ENCODE results near the gene C1QTNF8.

The C1QTNF8 gene

GRCh38 chr16:1073262-1073558 is 22.8 kb downstream of the C1QTNF8 start:
- Histone ChIP-seq H3K27me3 (ENCODE audit: insufficient read depth, low read depth, severe bottlenecking) (no peaks in the 10 kb centered on the region), H3K4me3 (ENCODE audit: low read depth, low read length) (no peak overlapping the region), H3K27ac (no peak overlapping the region), H3K9me3 (ENCODE audit: severe bottlenecking) (no peaks in the 10 kb centered on the region), H3K36me3 (peaks cover 6% of the 10 kb centered on the region)
- no peak for TF ChIP-seq CTCF (IDR thresholded peaks at IDR 0.05; ENCODE audit: low read depth, low read length)
- DNase-seq: no peak

DNA sequence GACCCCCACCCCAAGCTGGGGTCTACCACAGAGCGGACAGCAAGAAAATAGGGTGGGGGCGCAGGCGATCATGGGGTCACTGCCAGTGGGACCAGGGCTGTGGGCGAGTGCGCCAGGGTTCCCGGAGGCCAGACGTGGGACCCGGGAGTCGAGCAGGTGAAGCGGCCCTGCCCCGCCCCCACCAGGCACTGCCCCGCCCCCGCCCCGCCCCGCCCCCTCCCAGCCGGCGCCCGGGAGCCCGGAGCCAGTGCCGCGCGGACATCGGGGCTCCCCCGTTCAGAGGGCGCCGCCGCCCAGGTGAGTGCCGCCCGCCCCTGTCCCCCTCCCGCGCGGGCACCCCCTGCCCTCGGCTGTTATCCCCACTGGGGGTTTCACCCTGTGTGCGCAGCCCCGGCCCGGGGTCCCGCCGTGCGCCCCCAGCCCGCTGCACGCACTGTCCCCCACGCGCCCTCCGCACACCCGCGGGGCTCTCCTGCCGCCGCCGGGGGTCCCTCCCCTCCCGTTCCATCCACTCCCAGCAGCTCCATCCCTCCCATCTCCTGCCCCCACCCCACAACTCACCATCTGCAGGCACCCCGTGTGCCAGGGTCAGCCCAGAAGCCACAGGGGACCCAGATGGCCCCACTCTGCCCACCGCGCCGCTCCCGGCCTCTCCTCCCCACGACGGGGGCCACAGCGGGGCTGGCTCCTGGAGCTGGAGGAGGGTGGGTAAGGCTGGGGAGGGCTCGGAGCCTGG is 23.4 kb downstream of the C1QTNF8 start, which contains the start of gene SSTR5:
Gene SSTR5 (plus strand): TSS at position 222 of the 736 bp plus-strand sequence. CDS start 6,122 bp downstream, outside the sequence.
- no peak within 1 kb of the TSS for H3K4me3 ChIP-seq (ENCODE audit: low read depth, low read length)

GRCh38 chr16:1071561-1072225 is 24.4 kb downstream of the C1QTNF8 start:
- H3K27ac ChIP-seq: no peak overlapping the region

More for the DNA sequence above, 23.4 kb downstream of the C1QTNF8 start, which contains the start of gene SSTR5:
- Histone ChIP-seq H3K9me3 (ENCODE audit: severe bottlenecking) (no peaks in the 10 kb centered on the region), H3K36me3 (peaks cover 6% of the 10 kb centered on the region), H3K27ac (no peak within 1 kb of the TSS), H3K27me3 (ENCODE audit: insufficient read depth, low read depth, severe bottlenecking) (no peaks in the 10 kb centered on the region)
- no peak for DNase-seq
- no peak for TF ChIP-seq CTCF (IDR thresholded peaks at IDR 0.05; ENCODE audit: low read depth, low read length)

DNA sequence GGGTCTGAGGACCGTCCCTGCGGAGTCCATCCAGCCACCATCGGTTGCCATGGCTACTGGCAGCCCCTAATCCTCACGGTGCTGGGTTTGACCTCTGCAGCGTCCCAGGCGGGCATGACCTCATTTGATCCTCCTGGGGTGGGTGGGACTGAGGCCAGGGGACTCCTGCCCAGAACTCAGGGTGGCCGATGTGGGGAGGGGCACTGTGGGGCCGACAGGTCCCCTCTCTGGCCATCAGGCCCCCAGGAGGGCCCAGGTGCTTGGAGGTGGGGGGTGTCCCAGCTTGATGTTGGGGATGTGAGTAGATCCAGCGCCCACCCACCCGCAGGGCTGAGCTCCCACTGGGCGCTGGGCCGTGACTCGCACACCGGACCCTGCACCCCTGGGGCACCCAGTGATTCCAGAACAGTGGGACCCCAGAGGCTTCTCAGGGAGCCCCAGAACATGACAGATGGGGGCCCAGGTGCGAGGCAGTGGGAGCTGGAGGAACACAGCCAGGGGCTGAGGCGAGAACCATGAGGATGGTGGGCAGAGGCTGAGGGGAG is 25.1 kb downstream of the C1QTNF8 start:
- H3K36me3 ChIP-seq: peaks cover 4% of the 10 kb centered on the region; the same call in 1 of the 2 replicates
- H3K4me3 ChIP-seq (ENCODE audit: low read depth, low read length): no peak overlapping the region
- no peak for TF ChIP-seq CTCF (IDR thresholded peaks at IDR 0.05; ENCODE audit: low read depth, low read length)
- no peaks in the 10 kb centered on the region for H3K9me3 ChIP-seq (ENCODE audit: severe bottlenecking)
- H3K27ac ChIP-seq: no peak overlapping the region
- H3K27me3 ChIP-seq (ENCODE audit: insufficient read depth, low read depth, severe bottlenecking): no peaks in the 10 kb centered on the region
- no peak for DNase-seq

More at GRCh38 chr16:1071561-1072225, 24.4 kb downstream of the C1QTNF8 start:
- 0 out of 2 replicates have a peak, but pooled peaks have one; percentile 21 for TF ChIP-seq CTCF (IDR thresholded peaks at IDR 0.05; ENCODE audit: low read depth, low read length)
- H3K27me3 ChIP-seq (ENCODE audit: insufficient read depth, low read depth, severe bottlenecking): no peaks in the 10 kb centered on the region
- H3K36me3 ChIP-seq: peaks cover 4% of the 10 kb centered on the region
- H3K9me3 ChIP-seq (ENCODE audit: severe bottlenecking): no peaks in the 10 kb centered on the region
- H3K4me3 ChIP-seq (ENCODE audit: low read depth, low read length): no peak overlapping the region
- peak; percentile 60 for DNase-seq

- Histone ChIP-seq H3K36me3 (peaks cover 2% of the 10 kb centered on the region; the same call in 1 of the 2 replicates), H3K27ac (no peak overlapping the region), H3K4me3 (ENCODE audit: low read depth, low read length) (no peak overlapping the region), H3K9me3 (ENCODE audit: severe bottlenecking) (no peaks in the 10 kb centered on the region), H3K27me3 (ENCODE audit: insufficient read depth, low read depth, severe bottlenecking) (no peaks in the 10 kb centered on the region)
- TF ChIP-seq CTCF (IDR thresholded peaks at IDR 0.05; ENCODE audit: low read depth, low read length): no peak
- DNase-seq: peak; percentile 47
Observed at GRCh38 chr16:1070084-1070863, 25.8 kb downstream of the C1QTNF8 start.

Data from WERI-Rb-1 (cell line).